ENCODE measurements around the gene GATAD2A. TPM values are rescaled to one million over a fixed set of nuclear protein-coding genes. Genes with fewer than 3 reads are reported as not detected.

Gene GATAD2A
- total and polyA plus RNA-seq, 9 of the 15 experiments (the other 6 are each of a cell fraction or from before 2014, with no cell fraction given), result 2.4 to 226 (median 44.2) TPM

DNA sequence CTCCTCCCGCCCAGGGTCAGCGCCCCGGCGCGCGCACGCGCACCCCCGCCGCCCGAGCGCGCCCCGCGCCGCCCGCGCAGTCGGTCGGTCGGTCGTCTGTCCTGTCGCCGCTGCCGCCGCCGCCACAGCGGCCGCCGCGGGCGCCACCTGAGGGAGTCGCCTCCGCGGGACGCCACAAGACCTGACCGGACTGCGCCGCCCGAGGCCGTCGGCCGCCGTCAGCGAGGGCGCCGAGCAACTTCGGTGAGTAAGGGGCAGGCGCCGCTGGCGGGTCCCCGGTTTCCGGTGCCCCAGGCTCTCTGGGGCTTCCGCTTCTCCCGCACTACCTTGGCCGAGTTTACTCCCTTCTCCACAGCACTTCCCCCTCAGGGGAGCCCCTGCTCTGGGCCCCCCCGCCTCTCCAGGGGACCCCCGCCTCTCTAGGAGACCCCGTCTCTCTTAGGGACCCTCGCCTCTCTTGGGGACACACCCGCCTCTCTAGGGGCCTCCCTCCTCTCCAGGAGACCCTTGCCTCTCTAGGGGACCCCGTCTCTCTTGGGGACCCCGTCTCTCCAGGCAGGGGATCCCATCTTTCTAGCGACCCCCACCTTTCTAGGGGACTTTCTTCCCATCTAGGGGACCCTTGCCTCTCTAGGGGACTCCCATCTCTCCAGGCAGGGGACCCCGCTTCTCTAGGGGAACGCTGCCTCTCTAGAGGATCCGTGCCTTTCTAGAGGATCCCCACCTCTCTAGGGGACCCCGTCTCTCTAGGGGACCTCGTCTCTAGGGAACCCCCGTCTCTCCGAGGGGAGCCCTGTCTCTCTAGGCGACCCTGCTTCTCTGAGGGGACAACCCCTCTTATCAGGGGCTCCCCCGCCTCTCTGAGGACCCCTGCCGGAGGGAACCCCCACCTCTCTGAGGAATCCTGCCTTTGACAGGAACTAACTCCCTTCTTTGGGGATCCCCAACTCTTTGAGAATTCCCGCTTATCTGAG lies 19.3 kb upstream of the GATAD2A start (continued):
- TF ChIP-seq, protein P1, sequence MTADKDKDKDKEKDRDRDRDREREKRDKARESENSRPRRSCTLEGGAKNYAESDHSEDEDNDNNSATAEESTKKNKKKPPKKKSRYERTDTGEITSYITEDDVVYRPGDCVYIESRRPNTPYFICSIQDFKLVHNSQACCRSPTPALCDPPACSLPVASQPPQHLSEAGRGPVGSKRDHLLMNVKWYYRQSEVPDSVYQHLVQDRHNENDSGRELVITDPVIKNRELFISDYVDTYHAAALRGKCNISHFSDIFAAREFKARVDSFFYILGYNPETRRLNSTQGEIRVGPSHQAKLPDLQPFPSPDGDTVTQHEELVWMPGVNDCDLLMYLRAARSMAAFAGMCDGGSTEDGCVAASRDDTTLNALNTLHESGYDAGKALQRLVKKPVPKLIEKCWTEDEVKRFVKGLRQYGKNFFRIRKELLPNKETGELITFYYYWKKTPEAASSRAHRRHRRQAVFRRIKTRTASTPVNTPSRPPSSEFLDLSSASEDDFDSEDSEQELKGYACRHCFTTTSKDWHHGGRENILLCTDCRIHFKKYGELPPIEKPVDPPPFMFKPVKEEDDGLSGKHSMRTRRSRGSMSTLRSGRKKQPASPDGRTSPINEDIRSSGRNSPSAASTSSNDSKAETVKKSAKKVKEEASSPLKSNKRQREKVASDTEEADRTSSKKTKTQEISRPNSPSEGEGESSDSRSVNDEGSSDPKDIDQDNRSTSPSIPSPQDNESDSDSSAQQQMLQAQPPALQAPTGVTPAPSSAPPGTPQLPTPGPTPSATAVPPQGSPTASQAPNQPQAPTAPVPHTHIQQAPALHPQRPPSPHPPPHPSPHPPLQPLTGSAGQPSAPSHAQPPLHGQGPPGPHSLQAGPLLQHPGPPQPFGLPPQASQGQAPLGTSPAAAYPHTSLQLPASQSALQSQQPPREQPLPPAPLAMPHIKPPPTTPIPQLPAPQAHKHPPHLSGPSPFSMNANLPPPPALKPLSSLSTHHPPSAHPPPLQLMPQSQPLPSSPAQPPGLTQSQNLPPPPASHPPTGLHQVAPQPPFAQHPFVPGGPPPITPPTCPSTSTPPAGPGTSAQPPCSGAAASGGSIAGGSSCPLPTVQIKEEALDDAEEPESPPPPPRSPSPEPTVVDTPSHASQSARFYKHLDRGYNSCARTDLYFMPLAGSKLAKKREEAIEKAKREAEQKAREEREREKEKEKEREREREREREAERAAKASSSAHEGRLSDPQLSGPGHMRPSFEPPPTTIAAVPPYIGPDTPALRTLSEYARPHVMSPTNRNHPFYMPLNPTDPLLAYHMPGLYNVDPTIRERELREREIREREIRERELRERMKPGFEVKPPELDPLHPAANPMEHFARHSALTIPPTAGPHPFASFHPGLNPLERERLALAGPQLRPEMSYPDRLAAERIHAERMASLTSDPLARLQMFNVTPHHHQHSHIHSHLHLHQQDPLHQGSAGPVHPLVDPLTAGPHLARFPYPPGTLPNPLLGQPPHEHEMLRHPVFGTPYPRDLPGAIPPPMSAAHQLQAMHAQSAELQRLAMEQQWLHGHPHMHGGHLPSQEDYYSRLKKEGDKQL (CRISPR knock-in tag; IDR thresholded peaks at IDR 0.05; ENCODE audit: borderline replicate concordance), result no peak
- TF ChIP-seq BDP1 (IDR thresholded peaks at IDR 0.05; ENCODE audit: insufficient read depth, insufficient read length) (no peak), HDAC6 (IDR thresholded peaks at IDR 0.05; ENCODE audit: low read depth, low read length) (no peak), HBP1 (CRISPR knock-in tag; IDR thresholded peaks at IDR 0.05) (no peak), RBFOX2 (IDR thresholded peaks at IDR 0.05; ENCODE audit: low read depth, low read length) (peak; percentile 70), CAMTA2 (CRISPR knock-in tag; conservative IDR thresholded peaks at IDR 0.05) (no peak), ETS2 (tag; IDR thresholded peaks at IDR 0.05; ENCODE audit: borderline replicate concordance, poor library complexity, severe bottlenecking) (no peak), HDAC3 (IDR thresholded peaks at IDR 0.05; ENCODE audit: borderline replicate concordance, partially characterized antibody) (no peak), ERF (CRISPR knock-in tag; IDR thresholded peaks at IDR 0.05) (0 out of 2 replicates have a peak, but pooled peaks have one; percentile 47), ZNF830 (CRISPR knock-in tag; IDR thresholded peaks at IDR 0.05) (no peak), ZNF174 (CRISPR knock-in tag; IDR thresholded peaks at IDR 0.05) (no peak), POU5F1 (IDR thresholded peaks at IDR 0.05; ENCODE audit: borderline replicate concordance, low read depth, low read length, partially characterized antibody) (no peak), ZNF212 (CRISPR knock-in tag; IDR thresholded peaks at IDR 0.05) (no peak), ZNF324 (CRISPR knock-in tag; IDR thresholded peaks at IDR 0.05) (no peak)
- TF ChIP-seq, protein P2, sequence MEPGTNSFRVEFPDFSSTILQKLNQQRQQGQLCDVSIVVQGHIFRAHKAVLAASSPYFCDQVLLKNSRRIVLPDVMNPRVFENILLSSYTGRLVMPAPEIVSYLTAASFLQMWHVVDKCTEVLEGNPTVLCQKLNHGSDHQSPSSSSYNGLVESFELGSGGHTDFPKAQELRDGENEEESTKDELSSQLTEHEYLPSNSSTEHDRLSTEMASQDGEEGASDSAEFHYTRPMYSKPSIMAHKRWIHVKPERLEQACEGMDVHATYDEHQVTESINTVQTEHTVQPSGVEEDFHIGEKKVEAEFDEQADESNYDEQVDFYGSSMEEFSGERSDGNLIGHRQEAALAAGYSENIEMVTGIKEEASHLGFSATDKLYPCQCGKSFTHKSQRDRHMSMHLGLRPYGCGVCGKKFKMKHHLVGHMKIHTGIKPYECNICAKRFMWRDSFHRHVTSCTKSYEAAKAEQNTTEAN (CRISPR knock-in tag; IDR thresholded peaks at IDR 0.05), result 0 out of 2 replicates have a peak, but pooled peaks have one; percentile 41
- TF ChIP-seq, protein P3, sequence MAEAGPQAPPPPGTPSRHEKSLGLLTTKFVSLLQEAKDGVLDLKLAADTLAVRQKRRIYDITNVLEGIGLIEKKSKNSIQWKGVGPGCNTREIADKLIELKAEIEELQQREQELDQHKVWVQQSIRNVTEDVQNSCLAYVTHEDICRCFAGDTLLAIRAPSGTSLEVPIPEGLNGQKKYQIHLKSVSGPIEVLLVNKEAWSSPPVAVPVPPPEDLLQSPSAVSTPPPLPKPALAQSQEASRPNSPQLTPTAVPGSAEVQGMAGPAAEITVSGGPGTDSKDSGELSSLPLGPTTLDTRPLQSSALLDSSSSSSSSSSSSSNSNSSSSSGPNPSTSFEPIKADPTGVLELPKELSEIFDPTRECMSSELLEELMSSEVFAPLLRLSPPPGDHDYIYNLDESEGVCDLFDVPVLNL (CRISPR knock-in tag; IDR thresholded peaks at IDR 0.05; ENCODE audit: low read depth), result no peak
